ENCODE measurements around the gene ANK2. TPM values are rescaled to one million over a fixed set of nuclear protein-coding genes. Genes with fewer than 3 reads are reported as not detected.
A peak's percentile ranks its signal among the peaks of the same experiment; 100 is the strongest.

ANK2 gene
- total RNA-seq, 1 experiment from 2014 or later: 13.6 TPM

DNA sequence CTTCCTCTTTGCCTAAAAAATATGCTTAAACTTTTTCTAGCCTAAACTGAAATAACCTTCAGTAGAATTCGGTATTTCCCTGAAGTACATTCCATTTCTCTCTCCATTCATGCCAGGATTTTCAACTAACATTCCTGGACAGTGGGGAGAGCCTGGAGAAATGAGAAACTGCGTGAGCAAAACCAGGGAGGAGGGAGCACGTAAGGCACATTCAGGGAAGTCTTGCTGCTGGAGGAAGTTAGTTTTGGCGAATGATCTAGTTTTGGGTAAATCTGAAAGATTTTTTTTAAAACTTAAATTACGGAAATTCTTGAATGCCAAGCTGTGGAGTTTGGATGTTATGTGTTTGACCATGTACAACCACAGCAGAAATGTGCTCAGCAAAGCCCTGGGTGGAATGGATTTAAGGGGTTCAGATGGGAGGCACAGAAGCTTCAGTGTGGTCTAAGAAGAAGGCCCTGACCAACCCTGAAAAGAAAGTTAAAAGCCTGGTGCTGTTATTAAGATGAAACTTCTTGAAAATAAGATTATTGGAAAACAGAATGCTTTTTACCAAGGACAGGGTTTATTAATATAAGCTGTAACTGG is 347.8 kb downstream of the ANK2 start:
- no peak for DNase-seq (ENCODE audit: low spot score)

DNA sequence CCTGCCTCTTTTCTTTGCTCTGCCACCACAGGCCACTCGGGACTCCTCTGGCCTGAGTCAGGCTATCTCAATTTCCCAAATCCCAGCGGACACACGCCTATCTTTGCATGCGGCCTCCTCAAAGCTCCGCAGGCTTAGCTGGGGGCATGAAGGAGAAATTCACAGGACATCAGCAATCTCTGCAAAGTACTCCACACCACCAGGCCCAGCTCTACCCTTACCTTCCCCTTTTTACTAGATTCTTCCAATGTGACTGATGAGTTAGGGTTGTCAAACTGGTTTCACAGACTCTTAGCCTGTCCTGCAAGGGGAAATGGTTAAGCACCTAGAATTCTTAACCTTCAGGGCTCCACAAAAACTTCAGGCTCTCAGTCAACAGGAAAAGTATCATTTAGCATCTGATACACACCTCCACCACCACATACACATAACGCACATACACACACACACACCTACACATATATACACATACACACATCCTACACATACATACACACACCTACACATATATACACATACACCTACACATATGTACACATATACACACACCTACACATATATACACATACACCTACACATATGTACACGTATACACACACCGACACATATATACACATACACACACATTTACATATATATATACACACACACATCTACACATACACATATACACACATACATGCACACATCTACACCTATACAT is 349.1 kb downstream of the ANK2 start:
- DNase-seq (ENCODE audit: low spot score): no peak

GRCh38 chr4:113404167-113404571 is 354.7 kb downstream of the ANK2 start:
- DNase-seq (ENCODE audit: low spot score): no peak

GRCh38 chr4:113404841-113405240 is 355.4 kb downstream of the ANK2 start:
- DNase-seq (ENCODE audit: low spot score): no peak

DNA sequence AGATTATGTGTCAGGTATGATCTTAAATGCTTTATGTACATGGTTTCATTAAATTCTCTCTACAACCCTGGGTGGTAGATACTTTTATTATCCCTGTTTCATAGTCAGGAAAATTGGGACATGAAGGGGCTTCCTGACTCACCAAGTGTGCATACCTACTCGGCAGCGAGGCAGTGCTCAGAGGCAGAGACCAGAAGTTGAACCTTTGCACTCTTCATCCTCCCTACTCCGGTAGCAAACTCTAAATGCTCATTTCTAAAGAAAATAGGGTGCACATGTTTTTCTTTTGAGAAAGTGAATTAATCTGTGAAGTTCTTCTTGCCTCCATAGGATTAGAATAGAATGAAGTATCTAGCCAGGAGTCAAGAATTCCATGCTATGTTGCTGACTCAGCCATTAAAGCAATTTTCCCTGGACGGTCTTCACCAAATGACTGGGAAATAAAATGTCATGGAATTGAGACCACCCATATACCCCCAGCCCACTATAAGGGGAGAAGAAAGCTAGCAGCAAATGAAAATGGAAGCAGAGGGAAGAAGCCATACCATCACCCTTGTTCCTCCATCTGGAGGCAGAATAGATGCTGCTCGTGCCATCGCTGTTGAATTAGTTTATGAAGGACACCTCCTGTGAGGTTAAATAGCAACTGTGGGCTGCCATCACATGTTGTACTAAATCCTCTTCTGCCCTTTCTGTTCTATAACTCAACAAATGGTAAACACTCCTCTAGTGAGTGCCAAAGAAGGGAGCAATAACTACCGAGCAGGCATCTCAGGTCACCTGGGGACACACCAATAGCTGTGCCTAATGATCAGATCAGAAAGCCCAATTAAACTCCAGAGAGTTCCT is 356.6 kb downstream of the ANK2 start:
- no peak for DNase-seq (ENCODE audit: low spot score)

- no peak for DNase-seq (ENCODE audit: low spot score)
Observed at GRCh38 chr4:113406723-113407016, 357.2 kb downstream of the ANK2 start.

- no peak for DNase-seq (ENCODE audit: low spot score)
Observed at GRCh38 chr4:113407409-113407808, 358.0 kb downstream of the ANK2 start.

- DNase-seq (ENCODE audit: low spot score): no peak
Observed at GRCh38 chr4:113409181-113409580, 359.7 kb downstream of the ANK2 start.

GRCh38 chr4:113410686-113411085 is 361.2 kb downstream of the ANK2 start:
- no peak for DNase-seq (ENCODE audit: low spot score)

DNA sequence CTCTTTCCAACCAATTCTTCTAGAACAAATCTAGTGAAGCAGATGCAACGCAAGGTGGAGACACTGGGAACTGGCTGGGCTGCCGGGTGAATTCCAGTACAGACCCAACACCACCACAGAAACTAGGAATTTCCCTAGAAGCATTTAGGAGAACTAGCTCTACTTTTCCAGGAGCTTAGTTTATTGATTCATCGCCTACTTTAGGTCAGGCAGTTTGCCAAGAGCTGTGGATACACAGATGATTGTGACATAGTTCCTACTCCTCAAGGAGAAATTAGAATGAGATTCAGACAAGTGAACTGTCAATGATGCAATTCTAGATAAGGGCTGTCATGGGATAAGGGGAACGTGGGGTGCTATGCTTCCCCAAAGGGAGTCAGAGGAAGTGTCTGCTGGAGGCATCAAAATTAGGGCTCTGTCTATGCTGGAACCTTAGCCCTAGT is 362.1 kb downstream of the ANK2 start:
- DNase-seq (ENCODE audit: low spot score): peak; percentile 49

GRCh38 chr4:113419631-113420030 is 370.2 kb downstream of the ANK2 start:
- DNase-seq (ENCODE audit: low spot score): no peak

DNA sequence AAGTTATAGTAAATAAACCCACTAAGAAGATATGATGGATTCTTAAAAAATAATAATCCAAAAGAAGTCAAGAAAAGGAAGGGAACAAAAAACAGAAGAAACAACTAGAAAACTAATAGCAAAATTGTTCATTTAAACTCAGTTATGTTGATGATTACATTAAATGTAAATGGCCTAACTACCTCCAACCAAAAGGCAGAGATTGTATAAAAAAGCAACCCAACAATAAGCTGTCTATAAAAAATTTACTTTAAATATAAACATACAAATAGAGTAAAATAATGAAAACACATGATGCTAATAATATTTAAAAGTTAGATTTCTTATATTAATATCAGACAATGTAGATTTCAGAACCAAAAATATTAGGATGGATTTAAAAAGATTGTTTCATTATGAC is 371.5 kb downstream of the ANK2 start:
- DNase-seq (ENCODE audit: low spot score): no peak

DNA sequence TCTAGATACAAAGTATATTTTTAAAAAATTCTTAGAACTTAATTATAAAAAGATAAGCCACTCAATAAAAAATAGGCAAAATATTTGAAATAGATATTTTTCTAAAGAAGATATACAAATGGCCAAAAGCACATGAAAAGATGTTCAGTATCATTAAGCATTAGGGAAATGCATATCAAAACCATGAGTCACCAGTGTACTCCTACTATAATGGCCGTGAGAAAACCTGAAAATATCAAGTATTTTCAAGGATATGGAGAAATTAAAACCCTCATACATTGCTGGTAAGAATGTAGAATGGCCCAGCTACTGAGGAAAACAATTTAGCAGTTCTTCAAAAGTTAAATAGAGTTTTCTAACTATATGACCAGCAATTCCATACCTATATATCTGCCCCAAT is 374.2 kb downstream of the ANK2 start:
- no peak for DNase-seq (ENCODE audit: low spot score)

DNA sequence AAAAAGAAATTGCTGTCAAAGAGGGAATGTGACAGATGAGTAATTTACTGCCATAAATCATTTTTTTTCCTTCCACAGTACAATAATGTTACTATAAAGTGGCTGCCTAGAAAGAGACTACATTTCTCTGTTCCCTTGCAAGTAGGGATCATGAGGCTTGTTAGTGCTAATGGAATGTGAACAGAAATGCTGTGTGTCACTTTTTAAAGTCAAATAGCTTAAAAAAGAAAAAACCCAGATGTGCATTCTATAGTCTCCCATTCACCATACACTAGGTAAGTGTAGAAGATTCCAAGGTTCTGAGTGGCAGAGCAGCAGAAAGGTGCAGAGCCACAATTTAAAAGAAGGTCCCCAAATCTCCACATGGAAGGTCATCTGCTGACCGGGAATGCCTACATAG is 383.7 kb downstream of the ANK2 start:
- DNase-seq (ENCODE audit: low spot score): no peak
